Cerebellar nuclear complex (tissue), 1 donor: ENCODE measurements around the gene RNF130.
"Not testable (repeated sequence)": the region's sequence is repeated elsewhere in the genome, so short reads cannot be mapped to it uniquely, and the experiment has no call there.

Experiments used
- DNase-seq, 2 experiments: peaks; one replicate each; lab custom pipeline; 2025; lab: John Stamatoyannopoulos, UW

Gene RNF130

GRCh38 chr5:180018347-180019060, 53.1 kb downstream of the RNF130 start:
- DNase-seq = no peak

- DNase-seq = not testable (repeated sequence)
Measured at GRCh38 chr5:180015523-180015922, 56.0 kb downstream of the RNF130 start.

- no peak for DNase-seq
Measured at GRCh38 chr5:180013678-180014077, 57.9 kb downstream of the RNF130 start.

GRCh38 chr5:180012316-180012715, 59.2 kb downstream of the RNF130 start:
- no peak for DNase-seq

GRCh38 chr5:180010636-180011035, 60.9 kb downstream of the RNF130 start:
- no peak for DNase-seq

GRCh38 chr5:180009581-180009980, 62.0 kb downstream of the RNF130 start:
- no peak for DNase-seq

GRCh38 chr5:180008433-180008832, 63.1 kb downstream of the RNF130 start:
- no peak for DNase-seq

GRCh38 chr5:180007582-180007981, 64.0 kb downstream of the RNF130 start:
- DNase-seq = peak; percentile 15 to 84

GRCh38 chr5:180006141-180006540, 65.4 kb downstream of the RNF130 start:
- DNase-seq = no peak

GRCh38 chr5:180003127-180003526, 68.4 kb downstream of the RNF130 start:
- no peak for DNase-seq

- no peak for DNase-seq
Measured at GRCh38 chr5:180001742-180002141, 69.8 kb downstream of the RNF130 start.

GRCh38 chr5:180001136-180001535, 70.4 kb downstream of the RNF130 start:
- no peak for DNase-seq

- no peak for DNase-seq
Measured at GRCh38 chr5:179998485-179998884, 73.1 kb downstream of the RNF130 start.

GRCh38 chr5:179994583-179995323, 76.8 kb downstream of the RNF130 start:
- DNase-seq = no peak

GRCh38 chr5:179992855-179993254, 78.7 kb downstream of the RNF130 start:
- not testable (repeated sequence) for DNase-seq

- DNase-seq = no peak
Measured at GRCh38 chr5:179991106-179991505, 80.5 kb downstream of the RNF130 start.

- not testable (repeated sequence) for DNase-seq
Measured at GRCh38 chr5:179990525-179990924, 81.0 kb downstream of the RNF130 start.

GRCh38 chr5:179986328-179986727, 85.2 kb downstream of the RNF130 start:
- no peak for DNase-seq

- no peak for DNase-seq
Measured at GRCh38 chr5:179981636-179982035, 89.9 kb downstream of the RNF130 start.

GRCh38 chr5:179980767-179981166, 90.8 kb downstream of the RNF130 start:
- DNase-seq = no peak

- DNase-seq = no peak
Measured at GRCh38 chr5:179978792-179979191, 92.8 kb downstream of the RNF130 start.

- peak in 1 of 2 experiments; percentile 28 for DNase-seq
Measured at GRCh38 chr5:179975713-179976134, 95.8 kb downstream of the RNF130 start.
